MM.1S (cell line): ENCODE results near the gene SAMD4A.

ENCODE experiments used
- DNase-seq: peaks from one replicate; pipeline ENCODE4 v3.0.0-alpha.2; 2015
- H2AFZ ChIP-seq: fragments of 300-600 bp; sonication (generic); 2 replicates; pipeline ENCODE4 v1.6.0; 2016; ENCODE audit warnings: antibody characterized with exemption, low read length
- H3F3A ChIP-seq: fragments of 300-600 bp; sonication (generic); 2 replicates; pipeline ENCODE4 v1.6.1; 2016; ENCODE audit warnings: mild to moderate bottlenecking, antibody characterized with exemption, low read length, moderate library complexity, mixed read lengths; ENCODE audit not compliant: insufficient read depth
- H3K27ac ChIP-seq: fragments of 300-600 bp; sonication (generic); 2 replicates; pipeline ENCODE4 v1.5.1; 2016; ENCODE audit warnings: mild to moderate bottlenecking, low read length
- H3K27me3 ChIP-seq: fragments of 300-600 bp; sonication (generic); replicated peaks from 2 replicates; pipeline ENCODE4 v1.6.0; 2016; ENCODE audit warnings: low read length; ENCODE audit not compliant: insufficient read depth
- H3K36me3 ChIP-seq: fragments of 300-600 bp; sonication (generic); replicated peaks from 2 replicates; pipeline ENCODE4 v1.6.1; 2016; ENCODE audit warnings: mild to moderate bottlenecking, low read length, mixed read lengths; ENCODE audit not compliant: insufficient read depth
- H3K4me1 ChIP-seq: fragments of 300-600 bp; sonication (generic); 2 replicates; pipeline ENCODE4 v1.6.1; 2016; ENCODE audit warnings: low read length, mixed read lengths
- H3K4me2 ChIP-seq: fragments of 300-600 bp; sonication (generic); 2 replicates; pipeline ENCODE4 v1.6.0; 2016; ENCODE audit warnings: low read depth, low read length
- H3K4me3 ChIP-seq: fragments of 300-600 bp; sonication (generic); 2 replicates; pipeline ENCODE4 v1.5.1; 2016; ENCODE audit warnings: low read length, mixed read lengths
- H3K79me2 ChIP-seq: fragments of 300-600 bp; sonication (generic); 2 replicates; pipeline ENCODE4 v1.6.1; 2016; ENCODE audit warnings: mixed run types, low read length, mixed read lengths
- H3K9ac ChIP-seq: fragments of 300-600 bp; sonication (generic); 2 replicates; pipeline ENCODE4 v1.6.1; 2016; ENCODE audit warnings: low read length, mixed read lengths
- H3K9me2 ChIP-seq: fragments of 300-600 bp; sonication (generic); replicated peaks from 2 replicates; pipeline ENCODE4 v1.6.1; 2016; ENCODE audit warnings: mild to moderate bottlenecking, low read length, mixed read lengths; ENCODE audit not compliant: insufficient read depth
- H3K9me3 ChIP-seq: fragments of 300-600 bp; sonication (generic); replicated peaks from 2 replicates; pipeline ENCODE4 v1.6.1; 2016; ENCODE audit warnings: mild to moderate bottlenecking, low read length, mixed read lengths; ENCODE audit not compliant: insufficient read depth
- H4K20me1 ChIP-seq: fragments of 300-600 bp; sonication (generic); 2 replicates; pipeline ENCODE4 v1.6.1; 2016; ENCODE audit warnings: mild to moderate bottlenecking, low read length, moderate library complexity, mixed read lengths; ENCODE audit not compliant: insufficient read depth
- CTCF ChIP-seq: fragments of 300-600 bp; sonication (generic); IDR thresholded peaks from 2 replicates; pipeline ENCODE4 v1.5.1; 2016; ENCODE audit warnings: antibody characterized with exemption, low read length, mixed read lengths
- EZH2 ChIP-seq: fragments of 300-600 bp; sonication (generic); optimal IDR thresholded peaks from 2 replicates; pipeline ENCODE3; 2017; ENCODE audit warnings: low read depth, mild to moderate bottlenecking, antibody characterized with exemption, low read length, mixed read lengths
- EZH2phosphoT487 ChIP-seq: fragments of 300-600 bp; sonication (generic); IDR thresholded peaks from 2 replicates; pipeline ENCODE4 v1.6.1; 2018; ENCODE audit warnings: antibody characterized with exemption, low read length

The SAMD4A gene

GRCh38 chr14:54665946-54666345 lies 99.0 kb downstream of the SAMD4A start:
- no peak for TF ChIP-seq CTCF
- TF ChIP-seq EZH2phosphoT487: no peak
- no peak for TF ChIP-seq EZH2
- H3K79me2 ChIP-seq: no peaks in the 10 kb centered on the region
- H2AFZ ChIP-seq: no peak overlapping the region
- no peaks in the 10 kb centered on the region for H3K36me3 ChIP-seq
- H4K20me1 ChIP-seq: no peaks in the 10 kb centered on the region
- no peak overlapping the region for H3K27ac ChIP-seq
- no peaks in the 10 kb centered on the region for H3K27me3 ChIP-seq
- no peak for DNase-seq
- no peaks in the 10 kb centered on the region for H3K9me3 ChIP-seq
- no peaks in the 10 kb centered on the region for H3K9me2 ChIP-seq
- no peak overlapping the region for H3K4me2 ChIP-seq
- no peak overlapping the region for H3K9ac ChIP-seq
- H3F3A ChIP-seq: no peaks in the 10 kb centered on the region
- no peak overlapping the region for H3K4me3 ChIP-seq
- no peaks in the 10 kb centered on the region for H3K4me1 ChIP-seq

GRCh38 chr14:54667026-54667744 lies 100.3 kb downstream of the SAMD4A start:
- no peak overlapping the region for H3K27ac ChIP-seq
- no peaks in the 10 kb centered on the region for H3K27me3 ChIP-seq

GRCh38 chr14:54667764-54668163 lies 100.8 kb downstream of the SAMD4A start:
- no peaks in the 10 kb centered on the region for H3K36me3 ChIP-seq
- H3K4me3 ChIP-seq: no peak overlapping the region
- H3K4me2 ChIP-seq: no peak overlapping the region
- H3K9me3 ChIP-seq: no peaks in the 10 kb centered on the region
- no peaks in the 10 kb centered on the region for H4K20me1 ChIP-seq
- no peaks in the 10 kb centered on the region for H3F3A ChIP-seq
- no peaks in the 10 kb centered on the region for H3K79me2 ChIP-seq
- H3K27me3 ChIP-seq: no peaks in the 10 kb centered on the region
- H3K4me1 ChIP-seq: no peaks in the 10 kb centered on the region
- no peak for DNase-seq
- no peak overlapping the region for H2AFZ ChIP-seq
- no peak overlapping the region for H3K9ac ChIP-seq
- H3K27ac ChIP-seq: no peak overlapping the region
- no peaks in the 10 kb centered on the region for H3K9me2 ChIP-seq
- TF ChIP-seq CTCF (no peak), EZH2phosphoT487 (no peak), EZH2 (no peak)

More at GRCh38 chr14:54667026-54667744, 100.3 kb downstream of the SAMD4A start:
- no peaks in the 10 kb centered on the region for H3K36me3 ChIP-seq
- H3F3A ChIP-seq: no peaks in the 10 kb centered on the region
- no peak overlapping the region for H3K4me3 ChIP-seq
- H3K9me3 ChIP-seq: no peaks in the 10 kb centered on the region
- no peak overlapping the region for H3K4me2 ChIP-seq
- H4K20me1 ChIP-seq: no peaks in the 10 kb centered on the region
- H2AFZ ChIP-seq: no peak overlapping the region
- H3K9me2 ChIP-seq: no peaks in the 10 kb centered on the region
- no peak for DNase-seq
- no peak overlapping the region for H3K9ac ChIP-seq
- no peaks in the 10 kb centered on the region for H3K79me2 ChIP-seq
- TF ChIP-seq EZH2: no peak
- TF ChIP-seq EZH2phosphoT487: no peak
- no peak for TF ChIP-seq CTCF
- no peaks in the 10 kb centered on the region for H3K4me1 ChIP-seq
